CD4-positive, alpha-beta T cell treated with Interleukin-15 for 4 hours (primary cell): ENCODE results near the gene PIP4K2B.

Experiments used
- DNase-seq: peaks from one replicate; pipeline ENCODE4 v3.0.0-alpha.2; 2020; ENCODE audit warnings: low spot score

PIP4K2B gene

DNA sequence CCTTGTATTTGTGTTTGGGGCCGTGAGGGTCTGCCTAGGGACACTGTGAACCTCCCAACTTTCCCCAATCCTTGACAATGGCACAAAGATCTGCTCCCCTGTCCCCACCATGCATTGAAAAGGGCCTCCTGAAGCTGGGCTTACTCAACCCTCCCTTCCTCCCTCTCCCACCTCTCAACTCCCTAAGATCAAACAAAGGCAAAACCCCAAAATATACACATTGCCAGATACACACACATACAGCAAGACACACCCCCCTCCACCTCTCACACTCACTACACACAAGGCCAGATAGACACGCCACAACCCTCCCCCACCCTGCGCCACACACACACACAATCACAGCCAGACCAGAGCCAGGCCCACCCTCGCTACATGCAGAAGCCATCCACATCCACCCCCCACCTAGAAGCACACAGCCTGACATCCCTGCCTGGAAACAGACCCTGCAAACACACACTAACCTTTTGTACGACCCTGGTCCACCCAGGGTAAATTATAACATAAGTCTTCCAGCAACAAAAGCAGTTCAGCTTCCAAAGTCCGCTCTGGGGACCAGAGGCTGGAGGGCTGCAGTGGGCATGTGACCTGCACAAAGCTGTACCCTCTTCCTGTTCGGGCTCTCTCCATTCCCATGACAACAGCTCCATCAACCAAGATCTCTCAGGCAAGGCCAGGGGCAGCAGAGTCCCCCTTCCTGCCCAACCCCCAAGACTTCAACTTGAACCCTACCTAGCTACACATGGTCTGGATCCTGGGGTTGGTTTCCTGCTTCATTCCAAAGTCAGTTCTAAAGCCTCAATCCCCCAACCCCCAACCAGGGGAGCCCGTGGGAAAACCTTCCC is 53.1 kb downstream of the PIP4K2B start:
- no peak for DNase-seq

DNA sequence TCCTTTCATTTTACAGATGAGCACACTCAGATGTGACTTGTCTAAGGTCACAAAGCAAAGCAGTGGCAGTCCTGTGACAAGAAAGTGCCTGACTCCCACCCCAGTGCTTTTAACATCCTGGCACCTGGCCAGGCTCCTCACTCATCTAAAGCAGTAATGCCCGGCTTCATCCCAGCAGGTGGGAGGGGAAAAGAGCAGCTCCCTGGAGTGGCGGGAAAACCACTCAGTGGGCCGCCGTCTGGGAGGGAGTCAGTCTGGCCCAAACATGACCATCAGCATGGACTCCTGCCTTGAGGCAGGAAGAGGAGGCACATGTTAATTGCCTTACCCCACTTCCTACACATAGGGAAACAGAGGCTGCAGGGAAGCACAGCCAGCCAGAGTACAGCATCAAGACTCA is 53.8 kb downstream of the PIP4K2B start:
- DNase-seq, result no peak

DNA sequence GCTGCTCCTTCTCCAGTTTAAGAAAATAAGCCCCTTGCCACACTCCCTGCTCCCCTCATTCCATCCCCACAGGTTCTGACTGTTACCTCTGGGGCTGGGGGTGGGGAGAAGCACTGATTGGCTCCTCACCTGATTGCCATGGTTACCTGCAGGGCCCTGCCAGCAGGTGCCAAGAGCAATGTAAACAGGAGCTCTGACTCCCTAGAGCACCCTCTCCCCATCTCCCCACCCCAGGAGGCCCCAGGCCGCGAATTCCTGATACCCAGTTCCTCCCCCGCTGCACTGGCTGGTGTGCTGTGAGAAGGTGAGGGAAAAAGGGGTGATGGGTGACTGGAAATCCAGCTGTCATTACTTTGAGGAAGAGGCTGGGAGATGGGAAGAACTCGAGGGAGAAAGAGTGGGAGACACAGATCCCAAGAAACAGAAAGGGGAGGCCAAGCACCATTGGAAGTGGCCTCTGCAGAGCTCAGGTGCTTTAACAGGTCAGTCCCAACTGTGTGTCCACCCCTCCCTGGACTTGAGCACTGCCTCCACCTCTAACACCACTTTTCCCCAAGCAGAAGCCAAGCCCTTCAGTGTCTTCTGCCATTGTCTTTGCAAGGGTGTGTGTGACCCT is 55.7 kb downstream of the PIP4K2B start:
- no peak for DNase-seq

DNA sequence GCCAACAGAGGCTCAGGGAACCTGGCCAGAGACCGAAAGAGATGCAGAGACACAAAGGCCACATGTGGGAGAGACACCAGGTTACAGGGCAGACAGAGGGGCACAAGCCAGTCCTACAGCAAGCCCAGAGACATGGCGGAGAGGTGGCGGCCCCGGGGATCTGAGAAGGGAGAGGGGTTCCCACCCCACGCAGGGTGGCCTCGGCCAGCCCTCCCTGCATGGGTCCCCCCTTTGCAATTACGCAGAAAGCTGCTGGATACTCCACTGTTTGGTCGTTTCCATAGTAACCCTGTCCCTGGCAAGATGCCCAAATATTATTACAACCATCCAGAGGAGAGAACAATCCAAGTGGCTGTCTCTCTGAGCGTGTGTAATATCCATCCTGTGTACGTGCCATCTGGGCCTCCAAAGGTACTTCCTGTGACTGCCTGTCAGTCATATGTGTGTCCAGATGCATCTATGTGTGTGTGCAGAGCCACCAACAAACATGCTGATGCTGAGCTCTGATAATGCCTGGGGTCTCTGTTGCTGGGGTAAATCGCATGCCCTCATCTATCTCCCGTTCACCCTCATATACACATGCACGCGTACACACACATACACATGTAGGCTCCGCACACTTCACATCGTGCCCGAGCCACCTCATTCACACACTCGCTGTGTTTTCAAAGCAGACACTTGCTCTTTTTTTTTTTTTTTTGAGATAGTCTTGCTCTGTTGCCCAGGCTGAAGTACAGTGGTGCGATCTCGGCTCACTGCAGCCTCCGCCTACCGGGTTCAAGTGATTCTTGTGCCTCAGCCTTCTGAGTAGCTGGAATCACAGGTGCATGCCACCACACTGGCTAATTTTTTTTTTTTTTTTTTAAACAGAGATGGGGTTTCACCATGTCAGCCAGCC is 56.7 kb downstream of the PIP4K2B start:
- DNase-seq, result no peak

DNA sequence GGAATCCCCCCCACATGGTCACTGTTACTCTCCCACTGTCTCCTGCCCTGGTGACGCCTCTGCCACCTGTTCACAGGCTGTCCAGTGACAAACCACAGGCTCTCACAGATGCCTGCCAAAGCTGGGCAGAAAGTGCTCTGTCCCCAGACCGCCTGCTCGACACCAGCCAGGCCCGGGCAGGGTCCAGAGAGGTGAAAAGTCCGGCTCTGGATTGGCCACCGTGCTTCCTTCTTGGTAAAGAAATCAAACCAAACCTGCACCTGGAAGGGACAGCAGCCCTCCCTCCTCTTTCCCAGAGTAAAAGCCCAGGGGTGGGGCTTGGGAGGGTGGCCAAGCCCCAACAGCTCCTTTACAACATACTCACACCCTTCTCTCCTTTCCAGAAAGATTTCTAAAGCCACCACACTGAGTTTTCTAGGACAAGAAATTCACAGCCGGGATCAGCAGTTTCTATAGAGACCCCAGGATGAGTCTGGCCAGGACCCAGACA is 57.4 kb downstream of the PIP4K2B start:
- DNase-seq, result no peak

DNA sequence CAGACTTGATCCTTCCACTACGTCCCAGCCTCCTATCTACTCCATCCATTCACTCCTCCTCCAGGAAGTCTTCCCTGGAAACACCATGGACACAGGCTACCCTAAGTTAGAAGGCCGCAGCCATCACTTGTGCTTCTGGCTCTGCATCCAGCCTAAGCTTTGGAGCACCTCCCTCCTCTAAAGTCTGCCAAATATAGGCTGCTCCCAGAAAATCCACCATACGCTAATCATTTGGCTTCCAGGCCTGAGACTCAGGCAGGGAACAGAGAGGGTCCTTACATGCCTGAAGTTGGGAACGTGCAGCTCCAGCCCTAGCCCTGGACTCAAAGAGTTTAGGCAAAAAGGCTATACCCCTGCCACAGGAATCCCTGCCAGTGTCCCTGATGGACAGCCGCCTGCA is 57.9 kb downstream of the PIP4K2B start:
- no peak for DNase-seq

DNA sequence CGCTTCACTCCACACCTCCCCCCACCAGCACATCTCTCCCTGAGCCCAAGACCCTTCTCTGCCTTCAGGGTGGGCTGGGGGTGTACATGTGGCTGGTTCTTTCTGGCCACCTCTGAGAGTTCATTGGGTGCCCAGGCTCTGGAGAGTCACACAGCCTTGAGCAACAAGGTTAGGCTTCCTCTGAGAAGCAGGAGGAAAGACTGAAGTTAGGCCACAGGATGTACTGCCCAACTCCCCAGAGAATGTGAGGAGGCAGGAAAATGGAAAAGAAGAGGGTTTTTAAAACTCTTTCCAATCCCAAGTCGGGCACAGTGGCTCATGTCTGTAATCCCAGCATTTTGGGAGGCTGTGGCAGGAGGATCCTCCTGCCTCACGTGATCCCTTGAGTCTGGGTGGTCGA is 58.5 kb downstream of the PIP4K2B start:
- DNase-seq, result no peak

DNA sequence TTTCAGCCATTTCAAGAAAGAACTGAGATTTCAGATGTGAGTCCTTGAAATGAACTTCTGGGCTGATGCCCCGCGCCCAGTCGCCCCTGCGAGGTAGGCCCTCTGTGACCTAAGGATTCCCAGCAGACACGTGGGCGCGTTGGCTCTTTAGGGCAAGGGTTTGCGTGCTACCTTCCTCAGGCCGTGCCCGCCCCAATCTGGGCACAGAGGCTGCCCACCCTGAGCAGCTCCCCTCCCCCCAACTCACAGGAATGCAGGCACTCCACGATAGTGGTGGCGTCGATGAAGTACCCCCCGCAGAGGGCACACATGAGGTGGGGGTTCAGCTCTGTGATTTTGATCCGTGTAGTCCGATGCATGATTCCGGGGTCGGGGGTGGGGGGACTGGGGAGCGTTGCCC is 59.3 kb downstream of the PIP4K2B start:
- no peak for DNase-seq

DNA sequence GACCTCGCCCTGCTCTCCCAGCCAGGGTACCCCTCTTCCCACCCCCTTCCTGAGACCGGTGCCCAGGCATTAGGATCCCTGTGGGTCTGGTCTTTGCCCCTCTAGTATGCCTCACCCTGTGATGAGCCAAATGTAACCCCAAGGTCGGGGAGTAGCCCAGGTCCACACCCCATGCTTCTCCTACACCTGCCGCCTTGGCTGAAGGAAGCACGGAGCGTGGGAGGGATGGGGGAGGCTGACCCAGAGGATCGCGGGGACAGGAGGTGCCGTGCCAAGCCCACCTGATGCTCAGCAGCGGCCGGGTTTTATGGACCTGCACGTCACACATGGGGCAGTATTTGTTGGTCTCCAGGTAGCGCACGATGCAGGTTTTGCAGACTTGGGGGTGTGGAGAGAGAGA is 60.1 kb downstream of the PIP4K2B start:
- DNase-seq, result no peak

DNA sequence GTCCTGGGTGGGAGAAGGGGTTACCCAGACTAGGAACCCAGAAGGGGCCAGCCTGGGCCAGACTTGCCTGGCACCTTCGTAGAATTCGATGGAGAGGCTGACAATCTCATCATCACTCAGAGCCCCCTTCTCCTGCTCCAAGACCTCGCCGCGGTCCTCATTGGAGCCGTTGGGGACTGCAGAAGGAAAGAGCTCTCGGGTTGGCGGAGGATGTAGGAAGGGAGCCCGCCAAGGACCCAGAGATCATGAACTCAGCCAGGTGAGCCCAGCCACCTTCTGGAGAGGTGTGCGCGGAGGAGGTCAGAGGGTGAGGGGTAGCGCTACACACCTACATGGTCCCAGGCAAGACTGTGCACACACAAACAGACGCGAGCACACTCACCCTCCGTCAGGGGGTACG is 60.7 kb downstream of the PIP4K2B start:
- DNase-seq, result no peak

DNA sequence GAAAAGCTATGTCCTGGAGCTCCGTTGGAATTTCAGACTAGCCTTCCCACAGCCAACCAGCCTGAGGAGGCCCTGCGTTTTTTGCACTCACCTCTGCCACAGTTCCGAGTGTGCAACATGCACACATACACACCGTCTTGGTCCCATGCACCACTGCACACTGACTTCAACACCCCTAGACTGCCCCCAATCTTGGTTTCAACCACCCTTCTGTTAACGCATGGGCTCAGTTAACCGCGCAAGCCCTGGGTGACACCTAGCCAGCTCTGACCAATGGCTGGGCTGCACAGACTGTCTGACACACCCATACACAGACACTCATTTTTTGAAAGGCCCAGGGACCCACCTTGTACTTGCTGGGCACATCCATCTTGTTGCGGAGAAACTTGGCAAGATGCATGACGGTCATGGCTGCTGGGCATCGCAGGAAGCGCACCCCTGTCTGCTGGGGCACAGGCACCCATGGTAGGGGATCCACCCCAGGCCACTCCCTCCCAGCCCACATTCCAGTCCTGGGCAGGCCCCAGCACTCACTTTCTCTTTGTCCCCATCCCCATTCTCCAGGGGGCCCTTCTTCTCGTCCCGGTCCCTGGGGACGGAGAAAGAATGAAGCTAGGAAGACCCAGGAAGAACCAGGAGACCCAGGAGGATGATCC is 61.2 kb downstream of the PIP4K2B start:
- no peak for DNase-seq

DNA sequence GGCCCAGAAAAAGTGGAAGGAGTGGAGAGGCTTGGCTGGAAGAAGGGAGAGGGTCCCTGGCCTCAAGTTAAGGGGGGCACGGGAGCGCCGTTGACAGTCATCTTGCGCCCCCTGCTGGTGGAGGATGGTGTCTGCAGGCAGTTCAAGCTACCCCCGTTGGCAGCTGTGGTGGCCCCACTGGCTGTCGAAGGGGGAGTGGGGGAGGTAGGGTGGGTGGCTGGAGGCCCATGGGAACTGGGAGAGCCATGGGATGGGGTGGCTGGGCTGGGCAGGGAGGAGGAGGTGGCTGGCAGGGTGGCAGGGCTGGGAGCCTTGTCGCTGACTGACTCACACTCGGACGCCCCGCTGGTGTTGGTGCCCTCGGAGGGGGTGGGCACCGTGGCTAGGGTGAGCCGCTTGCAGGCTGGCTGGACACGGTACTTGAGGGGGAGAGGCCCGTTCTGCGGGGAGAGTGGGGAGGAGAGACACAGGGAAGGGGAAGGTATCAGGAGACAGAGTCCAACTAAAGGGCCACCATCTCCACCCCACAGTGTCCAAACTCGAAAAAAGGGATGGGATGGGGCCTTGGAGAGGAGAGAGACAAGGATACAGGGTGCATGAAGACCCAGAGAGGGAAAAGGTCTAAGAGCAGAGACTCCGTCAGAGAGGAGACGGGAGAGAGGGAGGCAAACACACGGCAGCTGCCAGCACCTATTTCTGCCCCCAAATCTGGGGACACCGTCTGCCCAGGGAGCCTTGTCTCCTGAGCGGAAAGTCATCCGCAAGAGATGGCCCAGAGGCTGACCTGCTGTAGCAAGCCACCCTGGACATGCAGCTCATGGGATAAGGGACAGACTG is 64.0 kb downstream of the PIP4K2B start:
- DNase-seq, result peak; percentile 69

DNA sequence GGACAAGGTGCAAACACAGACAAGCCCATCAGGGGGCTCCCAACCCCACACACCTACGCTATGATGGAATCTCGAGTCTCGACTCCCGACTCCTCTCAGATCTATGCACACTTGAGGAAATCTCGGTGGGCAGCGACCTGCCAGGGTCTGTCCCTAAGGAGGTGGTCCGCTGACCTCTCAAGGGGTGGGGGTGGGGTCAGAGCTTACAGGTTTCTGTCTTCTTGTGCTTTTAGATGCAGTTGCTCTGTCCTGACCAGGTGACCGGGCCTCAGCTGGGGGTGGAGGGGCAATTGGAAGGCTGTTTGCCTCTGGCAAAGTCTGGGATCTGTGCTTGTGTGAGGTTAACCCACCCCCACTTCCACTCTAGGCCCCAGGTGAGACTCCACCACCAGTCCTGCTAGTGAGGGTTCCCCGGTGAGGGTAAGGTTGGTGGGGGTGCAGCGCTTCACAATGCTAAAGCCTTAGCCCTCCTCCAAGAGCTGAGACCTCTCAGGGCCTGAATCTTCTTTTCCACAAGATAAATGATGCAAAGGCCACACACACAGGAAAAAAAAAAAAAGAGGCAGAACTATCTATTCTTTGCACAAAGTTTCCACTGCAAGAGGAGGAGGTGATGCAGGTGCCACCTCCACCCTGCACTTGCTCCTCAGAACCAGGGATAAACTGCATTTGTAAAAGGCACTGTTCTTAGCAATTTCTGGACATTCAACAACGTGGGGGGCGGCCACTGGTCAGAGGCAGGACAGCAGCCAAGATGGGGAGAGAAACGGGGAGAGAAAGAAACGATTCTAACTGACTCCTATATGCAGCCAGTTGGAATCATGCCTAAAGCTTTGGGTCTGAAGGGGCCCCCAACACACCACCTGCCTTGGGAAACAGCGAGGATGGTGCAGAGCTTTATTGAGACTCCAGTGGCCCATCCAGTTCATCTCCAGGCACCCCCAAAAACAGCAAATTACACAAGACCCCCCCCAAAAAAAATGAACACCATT is 65.1 kb downstream of the PIP4K2B start:
- peak; percentile 40 for DNase-seq

DNA sequence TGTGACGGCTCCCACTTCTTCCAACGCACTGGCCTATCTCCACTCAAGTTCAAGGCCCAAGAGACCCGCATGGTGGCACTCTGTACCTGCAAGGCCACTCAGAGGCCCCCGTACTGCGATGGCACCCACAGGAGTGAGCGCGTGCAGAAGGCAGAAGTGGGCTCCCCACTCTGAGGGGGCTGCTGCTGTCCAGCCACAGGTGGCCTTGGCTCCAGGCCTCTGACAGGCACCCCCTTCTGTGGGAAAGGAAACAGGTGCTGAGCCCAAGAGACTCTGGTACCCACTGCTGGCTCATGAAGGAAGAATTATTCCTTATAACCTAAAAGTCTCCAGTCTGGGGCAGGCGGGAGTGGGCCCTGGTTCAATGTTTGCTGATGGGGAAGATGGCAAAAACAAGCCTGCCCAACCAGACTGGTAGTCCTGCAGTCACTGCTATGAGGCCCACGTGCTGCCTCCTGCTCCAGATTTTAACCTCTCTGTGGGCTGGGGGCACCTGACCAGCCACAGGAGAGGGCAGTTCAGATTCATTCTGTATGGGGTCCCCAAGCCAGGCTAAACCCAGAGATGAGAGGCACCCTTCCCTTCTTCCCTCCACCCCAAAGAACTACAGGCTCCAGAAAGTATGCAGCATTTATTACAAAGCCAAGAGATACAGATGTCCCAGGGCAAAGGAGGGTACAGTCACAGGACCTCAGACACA is 65.9 kb downstream of the PIP4K2B start:
- DNase-seq, result no peak

DNA sequence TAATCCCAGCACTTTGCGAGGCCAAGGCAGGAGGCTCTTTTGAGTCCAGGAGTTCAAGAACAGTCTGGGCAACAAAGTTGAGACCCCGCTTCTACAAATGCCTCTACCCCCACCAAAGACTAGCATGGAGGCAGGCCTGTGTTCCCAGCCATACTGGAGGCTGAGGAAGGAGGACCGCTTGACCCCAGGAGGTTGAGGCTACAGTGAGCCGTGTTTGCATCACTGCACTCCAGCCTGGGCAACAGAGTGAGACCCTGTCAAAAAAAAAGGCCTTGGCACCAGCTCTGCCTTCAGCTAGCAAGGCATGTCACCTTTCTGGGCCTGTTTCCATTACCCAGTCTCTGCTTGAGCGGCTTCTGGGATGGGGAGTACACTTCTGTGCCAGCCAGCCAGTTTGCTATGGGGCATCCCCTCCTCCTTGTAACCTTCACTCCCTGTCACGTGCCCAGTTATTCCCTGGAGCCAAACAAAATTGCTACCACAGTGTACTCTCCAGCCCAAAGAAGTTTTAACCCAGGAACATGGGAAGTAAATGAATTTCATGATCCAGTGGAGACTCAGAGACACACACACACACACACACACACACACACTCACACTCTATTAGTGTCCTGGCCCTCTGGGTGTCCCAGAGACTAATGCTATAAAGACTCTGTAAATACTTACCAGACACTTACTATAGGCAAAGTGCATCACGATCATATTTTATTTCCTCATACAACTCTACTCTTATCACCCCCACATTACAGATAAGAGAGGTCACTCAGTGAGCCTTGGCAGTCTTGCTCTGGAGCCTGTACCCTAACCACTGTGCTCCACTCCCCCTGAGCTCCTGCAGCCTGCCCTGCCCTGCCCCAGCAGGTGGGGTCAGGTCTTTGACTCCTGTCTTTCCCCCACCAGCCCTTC is 66.7 kb downstream of the PIP4K2B start:
- DNase-seq, result no peak

DNA sequence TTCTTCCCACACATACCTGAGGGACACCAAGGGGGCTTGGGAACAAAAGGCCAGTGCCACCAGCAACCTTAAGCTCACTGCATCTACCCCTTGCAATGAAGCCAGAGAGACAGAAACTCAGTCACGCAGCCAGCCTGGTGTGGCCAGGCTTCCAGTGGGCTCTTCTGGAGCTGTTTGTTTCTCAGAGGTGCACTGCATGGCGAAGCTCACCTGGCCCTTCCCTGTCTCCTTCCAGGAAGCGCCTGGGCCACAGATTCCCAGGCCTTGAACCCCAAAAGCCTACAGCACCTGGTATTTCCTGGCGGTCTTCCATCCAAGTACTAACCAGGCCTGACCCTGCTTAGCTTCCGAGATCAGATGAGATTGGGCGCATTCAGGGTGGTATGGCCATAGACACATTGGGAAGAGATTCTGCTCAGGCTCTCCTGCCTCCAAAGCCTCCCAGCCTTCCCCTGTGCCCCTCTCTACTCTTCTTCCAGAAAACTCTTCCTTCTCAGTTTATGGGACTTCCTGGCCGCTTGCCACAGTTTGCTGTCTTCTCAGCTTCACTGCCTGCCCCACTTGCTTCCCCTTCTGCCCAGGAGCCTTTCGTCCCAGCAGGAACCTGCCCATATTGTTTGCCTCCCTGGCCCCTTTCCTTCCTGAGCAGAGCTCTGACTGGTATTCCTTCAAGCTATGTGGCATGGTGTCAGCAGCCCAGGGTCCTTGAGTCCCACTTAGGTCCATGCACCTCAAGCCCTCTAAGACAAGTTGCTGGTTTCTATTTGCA is 67.6 kb downstream of the PIP4K2B start:
- DNase-seq, result no peak
